Panc1 (cell line): ENCODE data around the gene PSME1.

ENCODE experiments used
- POLR2AphosphoS5 ChIP-seq: IDR thresholded peaks from 2 replicates; pipeline ENCODE4 v1.6.1; 2012; ENCODE audit warnings: mild to moderate bottlenecking, low read depth, low read length, moderate library complexity
- SIN3A ChIP-seq: IDR thresholded peaks from 2 replicates; pipeline ENCODE4 v1.6.1; 2012; ENCODE audit warnings: low read depth, mild to moderate bottlenecking, low read length, moderate library complexity, borderline replicate concordance; ENCODE audit not compliant: insufficient read depth
- TF ChIP-seq, protein P1 (sequence below): fragments of 450-650 bp; IDR thresholded peaks from 2 replicates; pipeline ENCODE4 v1.5.1; 2017; ENCODE audit warnings: mild to moderate bottlenecking

DNA sequence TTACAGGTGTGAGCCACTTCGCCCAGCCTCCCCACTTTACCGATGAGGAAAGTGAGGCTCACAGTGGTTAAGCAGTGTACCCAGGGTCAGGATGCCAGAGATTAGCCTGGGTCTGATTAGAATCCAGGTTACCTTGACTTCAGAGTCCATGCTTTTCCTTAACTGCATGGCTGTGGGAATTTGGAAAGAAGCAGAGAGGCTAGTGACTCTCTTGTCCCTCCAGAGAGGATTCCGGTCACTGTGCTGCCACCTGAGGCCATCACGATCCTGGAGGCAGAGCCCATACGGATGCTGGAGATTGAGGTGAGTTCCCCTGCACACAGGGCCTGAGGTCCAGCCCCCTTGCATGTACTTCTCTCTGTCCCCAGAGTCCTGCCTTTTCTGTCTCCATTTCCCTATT, 40.6 kb downstream of the PSME1 start:
- TF ChIP-seq, protein P1, sequence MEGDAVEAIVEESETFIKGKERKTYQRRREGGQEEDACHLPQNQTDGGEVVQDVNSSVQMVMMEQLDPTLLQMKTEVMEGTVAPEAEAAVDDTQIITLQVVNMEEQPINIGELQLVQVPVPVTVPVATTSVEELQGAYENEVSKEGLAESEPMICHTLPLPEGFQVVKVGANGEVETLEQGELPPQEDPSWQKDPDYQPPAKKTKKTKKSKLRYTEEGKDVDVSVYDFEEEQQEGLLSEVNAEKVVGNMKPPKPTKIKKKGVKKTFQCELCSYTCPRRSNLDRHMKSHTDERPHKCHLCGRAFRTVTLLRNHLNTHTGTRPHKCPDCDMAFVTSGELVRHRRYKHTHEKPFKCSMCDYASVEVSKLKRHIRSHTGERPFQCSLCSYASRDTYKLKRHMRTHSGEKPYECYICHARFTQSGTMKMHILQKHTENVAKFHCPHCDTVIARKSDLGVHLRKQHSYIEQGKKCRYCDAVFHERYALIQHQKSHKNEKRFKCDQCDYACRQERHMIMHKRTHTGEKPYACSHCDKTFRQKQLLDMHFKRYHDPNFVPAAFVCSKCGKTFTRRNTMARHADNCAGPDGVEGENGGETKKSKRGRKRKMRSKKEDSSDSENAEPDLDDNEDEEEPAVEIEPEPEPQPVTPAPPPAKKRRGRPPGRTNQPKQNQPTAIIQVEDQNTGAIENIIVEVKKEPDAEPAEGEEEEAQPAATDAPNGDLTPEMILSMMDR, result no peak
- no peak for TF ChIP-seq SIN3A
- TF ChIP-seq POLR2AphosphoS5, result no peak
